HepG2 (cell line): ENCODE measurements around the gene IQCC. TPM values are rescaled to one million over a fixed set of nuclear protein-coding genes. Genes with fewer than 3 reads are reported as not detected.
A peak's percentile ranks its signal among the peaks of the same experiment; 100 is the strongest.

Source experiments
- CEBPB ChIP-seq: IDR thresholded peaks from 2 replicates; pipeline ENCODE4 v1.6.1; 2011; ENCODE audit warnings: low read depth, low read length, improper control_type of control experiment, borderline replicate concordance
- DPF2 ChIP-seq: sonication (generic); formaldehyde crosslinking; IDR thresholded peaks from 2 replicates; pipeline ENCODE4 v1.4.0; 2020; ENCODE audit warnings: mild to moderate bottlenecking, low read depth, missing genetic modification reagents, borderline replicate concordance
- EP300 ChIP-seq, 3 experiments: sonication (generic) in 1 of 3; formaldehyde crosslinking in 1 of 3; IDR thresholded peaks; 2 replicates each; pipeline versions ENCODE4 v1.5.1 to v1.6.1; 2011 to 2020; ENCODE audit warnings: low read depth in 2 of 3, low read length in 2 of 3, borderline replicate concordance in 1 of 3, improper control_type of control experiment in 1 of 3, mild to moderate bottlenecking in 1 of 3, missing genetic modification reagents in 1 of 3, moderate library complexity in 1 of 3
- GATAD2A ChIP-seq: IDR thresholded peaks from 2 replicates; pipeline ENCODE4 v1.6.1; 2016
- GTF2F1 ChIP-seq: fragments of 150-350 bp; IDR thresholded peaks from 2 replicates; pipeline ENCODE4 v1.6.1; 2014; ENCODE audit warnings: low read length
- MED8 ChIP-seq: sonication (generic); formaldehyde crosslinking; IDR thresholded peaks from 2 replicates; pipeline ENCODE4 v1.8.1; 2023; ENCODE audit warnings: mild to moderate bottlenecking, missing genetic modification reagents; ENCODE audit not compliant: insufficient replicate concordance
- NR2F2 ChIP-seq: IDR thresholded peaks from 2 replicates; pipeline ENCODE4 v1.6.1; 2012; ENCODE audit warnings: low read depth, inconsistent platforms, borderline replicate concordance
- PHF21A ChIP-seq: sonication (generic); formaldehyde crosslinking; IDR thresholded peaks from 2 replicates; pipeline ENCODE4 v1.5.0; 2020; ENCODE audit warnings: mild to moderate bottlenecking, missing genetic modification reagents
- PPARG ChIP-seq: conservative IDR thresholded peaks from 2 replicates; pipeline ENCODE4 v1.6.1; 2016; ENCODE audit warnings: missing biosample characterization, missing genetic modification reagents
- RFX5 ChIP-seq: IDR thresholded peaks from 2 replicates; pipeline ENCODE4 v1.6.1; 2011; ENCODE audit warnings: low read depth, low read length, improper control_type of control experiment
- SCMH1 ChIP-seq: sonication (generic); formaldehyde crosslinking; IDR thresholded peaks from 2 replicates; pipeline ENCODE4 v1.9.0; 2021; ENCODE audit warnings: missing genetic modification reagents, mild to moderate bottlenecking, borderline replicate concordance
- SKI ChIP-seq: fragments of 450-650 bp; IDR thresholded peaks from one replicate; pipeline ENCODE4 v1.6.1; 2018; ENCODE audit warnings: mild to moderate bottlenecking; ENCODE audit not compliant: partially characterized antibody
- ZKSCAN8 ChIP-seq: IDR thresholded peaks from 2 replicates; pipeline ENCODE4 v1.6.1; 2016; ENCODE audit warnings: borderline replicate concordance, missing genetic modification reagents, missing compliant biosample characterization
- ZNF234 ChIP-seq: sonication (generic); formaldehyde crosslinking; conservative IDR thresholded peaks from 2 replicates; pipeline ENCODE4 v1.5.1; 2020; ENCODE audit warnings: mild to moderate bottlenecking, missing genetic modification reagents
- ZNF24 ChIP-seq: fragments of 450-650 bp; IDR thresholded peaks from 2 replicates; pipeline ENCODE4 v1.6.1; 2017; ENCODE audit warnings: antibody characterized with exemption, mild to moderate bottlenecking
- ZNF761 ChIP-seq: sonication (generic); formaldehyde crosslinking; conservative IDR thresholded peaks from 2 replicates; pipeline ENCODE4 v1.4.0; 2020; ENCODE audit warnings: mild to moderate bottlenecking, missing genetic modification reagents
- ZNF780A ChIP-seq: sonication (generic); formaldehyde crosslinking; IDR thresholded peaks from 2 replicates; pipeline ENCODE4 v1.8.0; 2022; ENCODE audit warnings: mild to moderate bottlenecking, missing genetic modification reagents, moderate library complexity
- polyA plus RNA-seq, 8 experiments: library from polyadenylated mRNA; depleted of rRNA in 3 of 8; stranded (reverse) in 7 of 8; unstranded in 1 of 8; fragments of >200 nt; fragmentation: Illumina TruSeq in 4 of 8; extraction: Trizol in 4 of 8; gene quantifications; 2 replicates each; pipeline versions ENCODE4 v1.2.1 to v1.2.3, GENCODE V29; 2011 to 2016; ENCODE audit warnings: low read depth in 4 of 8, missing spikeins in 1 of 8, mixed read lengths in 1 of 8; ENCODE audit not compliant: insufficient read depth in 1 of 8
- total RNA-seq, 5 experiments: library from RNA; depleted of rRNA; stranded (reverse); fragments of >200 nt; fragmentation: Illumina TruSeq; extraction: Trizol; gene quantifications; 2 replicates each; pipeline ENCODE4 v1.2.3, GENCODE V29; 2016; ENCODE audit warnings: low read depth in 1 of 5
- TF ChIP-seq, protein P1 (sequence below): sonication (generic); formaldehyde crosslinking; IDR thresholded peaks from 2 replicates; pipeline ENCODE4 v1.8.0; 2022; ENCODE audit warnings: low read depth, missing genetic modification reagents
- TF ChIP-seq, protein P2 (sequence below): sonication (generic); formaldehyde crosslinking; IDR thresholded peaks from 2 replicates; pipeline ENCODE4 v1.8.1; 2023; ENCODE audit warnings: mild to moderate bottlenecking, missing genetic modification reagents, borderline replicate concordance
- TF ChIP-seq, protein P3 (sequence below): sonication (generic); formaldehyde crosslinking; IDR thresholded peaks from 2 replicates; pipeline ENCODE4 v1.4.0; 2020; ENCODE audit warnings: missing genetic modification reagents, borderline replicate concordance
- TF ChIP-seq, protein P4 (sequence below): sonication (generic); formaldehyde crosslinking; IDR thresholded peaks from 2 replicates; pipeline ENCODE4 v1.4.0; 2020; ENCODE audit warnings: low read depth, missing genetic modification reagents

The IQCC gene
- total and polyA plus RNA-seq, 2 of the 13 experiments (the other 11 are each of a cell fraction or from before 2014, with no cell fraction given), result 1.7 to 3.0 TPM

DNA sequence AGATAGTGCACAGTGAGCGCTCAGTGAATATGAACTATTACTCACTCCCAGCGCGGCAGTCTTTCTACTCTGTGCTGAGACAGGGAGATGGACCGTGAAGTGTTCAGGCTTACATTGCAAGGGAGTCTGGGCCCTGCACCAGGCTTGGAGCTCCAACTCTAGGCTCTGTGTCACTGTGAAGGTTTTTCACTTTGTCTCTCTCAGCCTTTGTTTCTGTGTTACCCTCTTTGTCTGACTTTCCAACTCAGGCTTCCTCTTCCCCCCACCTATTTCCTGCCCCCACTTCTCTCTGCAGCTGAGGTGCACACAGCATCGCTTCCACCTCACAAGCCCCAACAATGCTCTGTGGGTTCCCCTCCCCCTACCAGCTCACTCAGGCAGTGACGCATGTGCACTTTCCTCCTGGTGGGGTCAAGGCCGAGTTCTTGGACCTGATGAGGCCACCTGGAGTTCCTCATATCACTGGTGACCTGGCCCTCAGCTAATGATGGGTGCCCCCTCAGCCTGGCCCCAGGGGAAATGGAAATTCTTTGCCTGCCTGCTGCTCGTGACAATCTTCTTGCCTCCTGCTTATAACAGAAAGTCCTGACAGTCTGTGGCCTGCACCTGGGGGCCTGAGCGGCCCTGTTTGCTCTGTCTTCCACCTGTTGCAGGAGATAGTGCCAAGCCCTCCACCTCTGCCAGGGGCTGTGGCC lies 44.5 kb downstream of the IQCC start (continued):
- TF ChIP-seq, protein P1, sequence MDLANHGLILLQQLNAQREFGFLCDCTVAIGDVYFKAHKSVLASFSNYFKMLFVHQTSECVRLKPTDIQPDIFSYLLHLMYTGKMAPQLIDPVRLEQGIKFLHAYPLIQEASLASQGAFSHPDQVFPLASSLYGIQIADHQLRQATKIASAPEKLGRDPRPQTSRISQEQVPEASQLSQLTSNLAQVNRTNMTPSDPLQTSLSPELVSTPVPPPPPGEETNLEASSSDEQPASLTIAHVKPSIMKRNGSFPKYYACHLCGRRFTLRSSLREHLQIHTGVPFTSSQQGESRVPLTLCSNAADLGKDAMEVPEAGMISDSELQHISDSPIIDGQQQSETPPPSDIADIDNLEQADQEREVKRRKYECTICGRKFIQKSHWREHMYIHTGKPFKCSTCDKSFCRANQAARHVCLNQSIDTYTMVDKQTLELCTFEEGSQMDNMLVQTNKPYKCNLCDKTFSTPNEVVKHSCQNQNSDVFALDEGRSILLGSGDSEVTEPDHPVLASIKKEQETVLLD (CRISPR knock-in tag), result no peak
- no peak for TF ChIP-seq ZNF24
- 0 out of 2 replicates have a peak, but pooled peaks have one; percentile 27 for TF ChIP-seq RFX5
- peak; percentile 85 for TF ChIP-seq DPF2 (CRISPR knock-in tag)
- TF ChIP-seq, protein P2, sequence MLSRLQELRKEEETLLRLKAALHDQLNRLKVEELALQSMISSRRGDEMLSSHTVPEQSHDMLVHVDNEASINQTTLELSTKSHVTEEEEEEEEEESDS, result peak; percentile 77; the same call in 1 of the 2 replicates
- TF ChIP-seq CEBPB, result no peak
- TF ChIP-seq, protein P3, sequence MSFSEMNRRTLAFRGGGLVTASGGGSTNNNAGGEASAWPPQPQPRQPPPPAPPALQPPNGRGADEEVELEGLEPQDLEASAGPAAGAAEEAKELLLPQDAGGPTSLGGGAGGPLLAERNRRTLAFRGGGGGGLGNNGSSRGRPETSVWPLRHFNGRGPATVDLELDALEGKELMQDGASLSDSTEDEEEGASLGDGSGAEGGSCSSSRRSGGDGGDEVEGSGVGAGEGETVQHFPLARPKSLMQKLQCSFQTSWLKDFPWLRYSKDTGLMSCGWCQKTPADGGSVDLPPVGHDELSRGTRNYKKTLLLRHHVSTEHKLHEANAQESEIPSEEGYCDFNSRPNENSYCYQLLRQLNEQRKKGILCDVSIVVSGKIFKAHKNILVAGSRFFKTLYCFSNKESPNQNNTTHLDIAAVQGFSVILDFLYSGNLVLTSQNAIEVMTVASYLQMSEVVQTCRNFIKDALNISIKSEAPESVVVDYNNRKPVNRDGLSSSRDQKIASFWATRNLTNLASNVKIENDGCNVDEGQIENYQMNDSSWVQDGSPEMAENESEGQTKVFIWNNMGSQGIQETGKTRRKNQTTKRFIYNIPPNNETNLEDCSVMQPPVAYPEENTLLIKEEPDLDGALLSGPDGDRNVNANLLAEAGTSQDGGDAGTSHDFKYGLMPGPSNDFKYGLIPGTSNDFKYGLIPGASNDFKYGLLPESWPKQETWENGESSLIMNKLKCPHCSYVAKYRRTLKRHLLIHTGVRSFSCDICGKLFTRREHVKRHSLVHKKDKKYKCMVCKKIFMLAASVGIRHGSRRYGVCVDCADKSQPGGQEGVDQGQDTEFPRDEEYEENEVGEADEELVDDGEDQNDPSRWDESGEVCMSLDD (CRISPR knock-in tag), result peak; percentile 64; the same call in 1 of the 2 replicates
- TF ChIP-seq SCMH1 (CRISPR knock-in tag), result no peak
- TF ChIP-seq PHF21A, result peak; percentile 92
- TF ChIP-seq ZNF234 (CRISPR knock-in tag), result no peak
- peak; percentile 84 for TF ChIP-seq SKI
- 0 out of 2 replicates have a peak, but pooled peaks have one; percentile 70 for TF ChIP-seq ZNF761
- TF ChIP-seq, protein P4, sequence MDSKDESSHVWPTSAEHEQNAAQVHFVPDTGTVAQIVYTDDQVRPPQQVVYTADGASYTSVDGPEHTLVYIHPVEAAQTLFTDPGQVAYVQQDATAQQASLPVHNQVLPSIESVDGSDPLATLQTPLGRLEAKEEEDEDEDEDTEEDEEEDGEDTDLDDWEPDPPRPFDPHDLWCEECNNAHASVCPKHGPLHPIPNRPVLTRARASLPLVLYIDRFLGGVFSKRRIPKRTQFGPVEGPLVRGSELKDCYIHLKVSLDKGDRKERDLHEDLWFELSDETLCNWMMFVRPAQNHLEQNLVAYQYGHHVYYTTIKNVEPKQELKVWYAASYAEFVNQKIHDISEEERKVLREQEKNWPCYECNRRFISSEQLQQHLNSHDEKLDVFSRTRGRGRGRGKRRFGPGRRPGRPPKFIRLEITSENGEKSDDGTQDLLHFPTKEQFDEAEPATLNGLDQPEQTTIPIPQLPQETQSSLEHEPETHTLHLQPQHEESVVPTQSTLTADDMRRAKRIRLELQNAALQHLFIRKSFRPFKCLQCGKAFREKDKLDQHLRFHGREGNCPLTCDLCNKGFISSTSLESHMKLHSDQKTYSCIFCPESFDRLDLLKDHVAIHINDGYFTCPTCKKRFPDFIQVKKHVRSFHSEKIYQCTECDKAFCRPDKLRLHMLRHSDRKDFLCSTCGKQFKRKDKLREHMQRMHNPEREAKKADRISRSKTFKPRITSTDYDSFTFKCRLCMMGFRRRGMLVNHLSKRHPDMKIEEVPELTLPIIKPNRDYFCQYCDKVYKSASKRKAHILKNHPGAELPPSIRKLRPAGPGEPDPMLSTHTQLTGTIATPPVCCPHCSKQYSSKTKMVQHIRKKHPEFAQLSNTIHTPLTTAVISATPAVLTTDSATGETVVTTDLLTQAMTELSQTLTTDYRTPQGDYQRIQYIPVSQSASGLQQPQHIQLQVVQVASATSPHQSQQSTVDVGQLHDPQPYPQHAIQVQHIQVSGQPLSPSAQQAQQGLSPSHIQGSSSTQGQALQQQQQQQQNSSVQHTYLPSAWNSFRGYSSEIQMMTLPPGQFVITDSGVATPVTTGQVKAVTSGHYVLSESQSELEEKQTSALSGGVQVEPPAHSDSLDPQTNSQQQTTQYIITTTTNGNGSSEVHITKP (CRISPR knock-in tag), result peak; percentile 73; the same call in 1 of the 2 replicates
- TF ChIP-seq MED8, result no peak
- TF ChIP-seq NR2F2, result peak; percentile 84
- TF ChIP-seq EP300 (IDR thresholded peaks at IDR 0.05; ENCODE audit: low read depth in 2 of 2, low read length in 2 of 2), result peak; percentile 49 to 82; a peak in 3 of 4 replicates
- TF ChIP-seq EP300 (CRISPR knock-in tag; IDR thresholded peaks at IDR 0.05; ENCODE audit: borderline replicate concordance), result peak; percentile 71; the same call in 1 of the 2 replicates
- no peak; the same call in 1 of the 2 replicates for TF ChIP-seq ZKSCAN8
- no peak for TF ChIP-seq ZNF780A
- TF ChIP-seq GTF2F1, result no peak
- TF ChIP-seq PPARG (CRISPR knock-in tag), result peak; percentile 7; the same call in 1 of the 2 replicates
- peak; percentile 93 for TF ChIP-seq GATAD2A (CRISPR knock-in tag)
